HG03280 (cell line): ENCODE measurements around the gene GRIN2C.
"Not testable (repeated sequence)": the region's sequence is repeated elsewhere in the genome, so short reads cannot be mapped to it uniquely, and the experiment has no call there.

Experiments
- ATAC-seq: cut with Tn5 transposase; IDR thresholded peaks from one replicate; pipeline ENCODE4 v1.9.1; 2021; ENCODE audit warnings: mild to moderate bottlenecking, moderate library complexity; ENCODE audit not compliant: unreplicated experiment

GRIN2C gene

DNA sequence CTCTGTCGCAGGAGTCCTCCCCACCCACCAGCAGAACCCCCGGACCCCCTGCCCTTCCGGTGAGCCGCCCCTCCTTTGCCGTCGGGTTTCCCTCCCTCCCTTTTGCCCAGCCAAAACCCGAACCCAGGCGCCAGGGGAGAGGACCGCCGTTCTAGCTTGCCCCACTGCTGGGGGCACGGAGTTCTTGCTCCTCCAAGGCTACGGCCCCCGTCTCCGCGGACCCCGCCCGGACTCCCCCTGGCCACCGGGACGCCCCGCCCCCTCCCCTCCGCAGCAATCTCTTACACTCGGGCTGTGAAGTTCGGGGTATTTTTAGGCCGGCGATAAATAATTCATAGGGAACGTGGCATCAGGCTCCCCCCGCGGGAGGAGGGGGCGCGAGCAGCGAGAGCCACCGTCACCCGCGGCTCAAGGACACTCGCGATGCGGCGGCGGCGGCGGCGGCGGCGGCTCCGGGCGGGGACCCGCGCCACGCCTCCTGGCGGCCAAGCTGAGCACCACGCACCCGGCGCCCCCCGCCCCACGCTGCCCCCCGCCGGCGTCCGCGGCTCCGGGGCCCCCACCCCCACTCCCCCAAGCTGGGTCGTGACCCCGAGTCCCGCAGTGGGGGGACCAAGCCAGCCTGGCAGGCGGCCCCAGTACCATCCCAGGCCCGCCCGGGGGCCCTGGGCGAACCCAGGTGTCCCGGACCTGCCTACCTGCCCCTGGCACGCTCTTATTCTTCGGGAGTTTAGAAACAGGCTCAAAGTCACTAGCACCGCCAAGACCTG, at the start of gene GRIN2C:
Gene GRIN2C (minus strand): TSS at position 427 of the 770 bp plus-strand sequence. CDS start 4,793 bp downstream, outside the sequence.
- ATAC-seq = no peak

DNA sequence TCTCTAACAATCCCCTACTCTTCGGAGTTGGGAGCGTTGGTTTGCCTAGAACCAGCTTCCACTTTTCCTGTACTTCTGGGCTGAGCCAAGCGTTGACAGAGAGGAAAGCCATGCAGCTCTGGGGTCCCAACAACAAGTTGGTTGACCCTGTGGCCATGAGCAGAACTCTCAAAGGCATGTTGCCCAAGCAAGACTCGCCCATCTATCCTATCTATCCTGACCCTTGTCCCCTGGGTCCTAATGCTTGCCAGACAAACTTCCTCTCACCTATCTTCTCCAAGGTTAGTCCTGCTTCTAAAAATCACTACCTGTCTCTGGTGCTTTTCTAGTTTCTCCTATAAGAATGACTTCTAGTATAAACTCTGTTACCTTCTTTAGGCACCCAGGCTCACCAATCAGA, 49.4 kb upstream of the GRIN2C start:
- ATAC-seq = not testable (repeated sequence)

DNA sequence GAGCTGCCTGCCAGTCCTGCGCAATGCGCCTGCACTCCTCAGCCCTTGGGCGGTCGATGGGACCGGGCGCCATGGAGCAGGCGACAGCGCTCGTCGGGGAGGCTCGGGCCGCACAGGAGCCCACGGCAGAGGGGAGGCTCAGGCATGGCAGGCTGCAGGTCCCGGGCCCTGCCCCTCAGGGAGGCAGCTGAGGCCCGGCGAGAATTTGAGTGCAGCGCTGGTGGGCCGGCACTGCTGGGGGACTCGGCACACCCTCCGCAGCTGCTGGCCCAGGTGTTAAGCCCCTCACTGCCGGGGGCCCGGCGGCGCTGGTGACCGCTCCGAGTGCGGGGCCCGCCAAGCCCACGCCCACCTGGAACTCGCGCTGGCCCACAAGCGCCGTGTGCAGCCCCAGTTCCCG, 47.3 kb upstream of the GRIN2C start:
- ATAC-seq = no peak

DNA sequence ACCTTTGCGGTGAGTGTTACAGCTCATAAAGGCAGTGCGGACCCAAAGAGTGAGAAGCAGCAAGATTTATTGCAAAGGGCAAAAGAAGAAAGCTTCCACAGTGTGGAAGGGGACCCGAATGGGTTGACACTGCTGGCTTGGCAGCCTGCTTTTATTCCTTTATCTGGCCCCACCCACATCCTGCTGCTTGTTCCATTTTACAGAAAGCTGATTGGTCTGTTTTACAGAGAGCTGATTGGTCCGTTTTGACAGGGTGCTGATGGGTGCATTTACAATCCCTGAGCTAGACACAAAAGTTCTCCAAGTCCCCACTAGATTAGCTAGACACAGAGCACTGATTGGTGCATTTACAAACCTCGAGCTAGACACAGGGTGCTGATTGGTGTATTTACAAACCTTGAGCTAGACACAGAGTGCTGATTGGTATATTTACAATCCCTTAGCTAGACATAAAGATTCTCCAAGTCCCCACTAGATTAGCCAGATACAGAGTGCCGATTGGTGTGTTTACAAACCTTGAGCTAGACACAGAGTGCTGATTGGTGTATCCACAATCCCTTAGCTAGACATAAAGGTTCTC, 46.6 kb upstream of the GRIN2C start:
- not testable (repeated sequence) for ATAC-seq

DNA sequence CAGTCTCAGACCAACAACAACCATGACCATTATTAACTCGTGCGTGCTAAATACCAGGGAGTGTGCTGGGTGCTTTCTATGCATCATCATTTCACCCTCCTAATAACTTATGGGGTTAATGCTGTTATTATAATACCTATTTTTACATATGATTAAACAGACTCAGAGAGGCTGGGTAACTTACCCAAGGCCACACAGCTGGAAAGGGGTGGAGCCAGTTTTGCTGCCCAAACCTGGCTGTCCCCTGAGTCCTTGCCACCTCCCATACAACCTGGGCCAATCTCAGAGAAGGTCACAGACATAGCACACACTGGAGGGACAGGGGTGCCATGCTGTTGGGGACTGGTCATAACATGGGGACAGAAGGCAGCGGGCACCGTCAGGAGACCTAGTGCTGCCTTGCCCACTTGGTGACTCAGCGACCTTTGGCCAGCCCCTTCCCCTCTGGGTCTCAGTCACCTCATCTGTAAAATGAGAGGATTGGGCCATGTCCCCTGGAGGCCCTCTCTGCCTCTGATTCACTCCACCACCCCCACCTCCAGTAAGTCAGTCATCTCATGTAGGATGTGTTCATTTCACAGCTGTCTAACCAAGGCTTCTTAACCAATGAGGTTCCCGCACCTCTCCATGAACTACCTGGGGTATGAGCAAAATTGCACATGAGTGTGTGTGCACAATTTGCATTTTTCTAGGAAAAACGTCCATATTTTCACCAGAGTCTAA, 45.2 kb upstream of the GRIN2C start:
- ATAC-seq = no peak

DNA sequence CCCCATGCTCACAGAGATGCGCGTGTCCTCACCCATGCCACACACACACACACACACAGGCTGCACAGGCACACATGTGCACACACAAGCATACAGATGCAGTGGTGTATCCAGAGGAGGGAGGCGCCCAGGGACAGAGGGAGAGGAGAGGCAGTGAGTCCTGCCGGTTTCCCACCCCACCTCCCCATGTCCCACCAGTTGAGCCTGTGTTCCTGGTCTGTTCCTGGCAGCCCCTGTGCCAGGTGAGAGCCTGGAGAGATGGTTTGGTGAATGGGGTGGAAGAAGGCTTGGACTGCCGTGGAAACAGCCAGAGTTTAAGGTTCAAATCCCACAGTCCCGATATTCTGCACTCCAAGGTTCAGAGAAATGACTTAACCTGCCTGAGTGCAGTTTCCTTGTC, 44.0 kb upstream of the GRIN2C start:
- no peak for ATAC-seq

DNA sequence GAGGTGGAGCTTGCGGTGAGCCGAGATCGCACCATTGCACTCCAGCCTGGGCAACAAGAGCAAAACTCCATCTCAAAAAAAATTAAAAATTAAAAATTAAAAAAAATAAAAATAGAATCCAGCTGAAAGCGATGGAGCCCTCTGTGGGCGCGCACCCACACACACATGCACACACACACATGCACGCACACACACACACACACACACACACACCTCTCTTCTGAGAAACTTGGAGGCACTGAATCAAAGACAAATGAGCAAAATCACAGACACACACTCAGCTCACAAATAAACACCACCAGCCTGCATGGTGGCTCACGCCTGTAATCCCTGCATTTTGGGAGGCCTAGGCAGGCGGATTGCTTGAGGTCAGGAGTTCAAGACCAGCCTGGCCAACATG, 43.3 kb upstream of the GRIN2C start:
- no peak for ATAC-seq

DNA sequence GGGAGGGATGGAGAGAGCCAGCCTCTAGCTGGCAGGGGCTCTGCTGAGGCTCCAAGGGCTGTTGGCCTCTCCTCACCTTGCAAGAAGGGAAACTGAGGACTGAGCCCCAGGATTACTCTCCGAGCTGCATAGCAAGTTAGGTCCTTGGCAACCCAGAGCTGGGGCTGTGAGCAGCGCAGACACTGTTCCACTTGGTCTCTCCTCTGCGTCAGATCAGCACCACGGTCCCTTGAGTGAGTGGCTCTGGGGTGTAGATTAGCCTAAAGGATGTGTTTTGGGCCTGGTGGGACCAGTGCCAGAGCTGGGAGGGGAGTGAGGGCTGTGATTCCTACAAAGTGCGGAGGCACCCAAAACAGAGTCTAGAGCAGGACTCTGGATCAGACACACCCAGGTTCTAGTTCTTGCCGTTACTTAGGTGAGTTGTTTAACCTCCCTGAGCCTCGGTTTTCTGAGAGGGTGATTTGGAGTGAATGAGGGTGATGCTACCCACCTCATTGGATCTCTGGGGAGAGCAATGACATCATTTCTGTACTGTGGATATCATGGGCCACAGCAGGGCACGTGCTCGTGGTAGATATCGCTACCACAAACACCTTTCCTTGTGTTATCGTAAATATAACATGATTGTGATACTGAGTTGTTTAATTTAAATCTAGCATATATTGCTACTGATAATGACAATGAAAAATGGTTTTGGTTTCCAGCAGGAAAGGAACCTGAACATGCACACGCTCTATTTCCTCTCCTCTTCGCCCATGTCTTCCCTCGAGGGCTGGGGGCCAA, 41.9 kb upstream of the GRIN2C start:
- ATAC-seq = no peak

DNA sequence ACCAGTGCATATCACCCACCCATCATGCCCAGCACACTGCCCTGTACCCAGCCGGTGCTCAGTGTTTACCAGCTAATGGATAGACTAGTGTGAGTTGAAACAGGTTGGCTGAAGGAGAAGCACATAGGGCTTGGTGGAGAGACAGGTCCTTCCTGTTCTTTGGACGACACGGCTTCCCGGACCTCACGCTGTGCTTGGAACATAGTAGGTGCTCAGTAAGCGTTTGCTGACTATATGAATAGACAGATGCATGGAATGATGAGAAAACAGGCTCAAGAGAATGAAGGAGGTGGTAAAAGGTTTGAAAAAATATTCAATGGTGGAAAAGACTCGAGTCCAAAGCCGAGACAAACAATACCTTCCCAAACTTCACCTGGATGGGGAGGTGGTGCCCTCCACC, 40.5 kb upstream of the GRIN2C start:
- no peak for ATAC-seq

DNA sequence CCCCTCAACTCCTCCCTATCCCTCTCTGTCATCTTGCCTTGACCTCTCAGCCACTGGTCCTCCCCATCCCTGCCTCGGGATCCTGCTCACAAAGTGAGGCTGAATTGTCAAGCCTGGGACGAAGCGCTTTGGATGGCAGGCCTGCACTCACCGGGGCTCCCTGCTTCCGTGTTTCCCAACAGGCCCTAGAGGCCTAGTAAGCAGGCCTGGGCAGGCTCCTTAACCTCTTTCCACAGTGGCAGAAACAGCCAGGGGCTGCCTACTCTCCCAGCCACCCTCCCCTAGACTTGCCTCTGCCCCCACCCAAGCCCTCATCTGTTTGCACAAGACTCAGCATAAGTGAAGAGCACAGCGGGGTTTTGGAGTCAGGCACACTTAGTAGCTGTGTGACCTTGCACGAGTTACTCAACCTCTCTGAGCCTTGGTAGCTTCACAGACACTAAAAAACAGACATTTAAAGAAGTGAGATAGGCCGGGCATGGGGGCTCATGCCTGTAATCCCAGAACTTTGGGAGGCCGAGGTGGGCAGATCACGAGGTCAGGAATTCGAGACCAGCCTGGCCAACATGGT, 38.8 kb upstream of the GRIN2C start:
- no peak for ATAC-seq

DNA sequence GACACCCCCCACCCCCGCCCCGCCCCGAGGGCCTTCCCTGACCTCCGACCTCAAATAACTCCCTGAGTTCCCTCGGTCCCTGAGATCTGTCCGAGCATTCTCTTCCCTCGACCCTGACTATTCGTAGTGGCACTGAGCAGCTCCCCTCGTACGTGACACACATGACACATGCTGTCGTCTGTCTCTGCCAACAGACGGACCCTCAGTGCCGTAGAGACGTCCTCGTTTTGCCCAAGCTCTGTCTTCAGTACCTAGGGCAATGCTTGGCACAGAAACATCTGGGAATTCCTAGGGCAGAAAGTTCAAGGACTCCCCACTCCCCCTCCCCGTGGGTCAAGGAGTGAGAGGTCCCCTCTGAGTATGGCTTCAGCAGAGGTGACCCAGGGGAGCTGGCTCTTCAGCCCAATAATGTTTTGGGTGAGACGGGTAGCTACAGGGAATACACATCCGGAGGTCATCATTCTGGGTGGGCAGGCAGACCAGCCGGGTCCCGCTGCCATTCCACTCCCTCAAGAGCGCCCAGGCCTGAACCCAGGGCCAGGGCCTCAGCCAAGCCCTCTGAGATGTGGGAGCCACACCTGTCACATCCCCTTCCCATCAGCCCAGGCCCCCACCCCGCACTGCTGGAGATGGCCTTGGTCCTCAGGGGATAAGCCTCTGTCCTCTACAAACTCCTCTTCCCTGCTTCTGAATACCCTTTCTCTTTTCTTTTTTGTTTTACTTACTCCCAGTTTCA, 34.4 kb upstream of the GRIN2C start:
- ATAC-seq = no peak

DNA sequence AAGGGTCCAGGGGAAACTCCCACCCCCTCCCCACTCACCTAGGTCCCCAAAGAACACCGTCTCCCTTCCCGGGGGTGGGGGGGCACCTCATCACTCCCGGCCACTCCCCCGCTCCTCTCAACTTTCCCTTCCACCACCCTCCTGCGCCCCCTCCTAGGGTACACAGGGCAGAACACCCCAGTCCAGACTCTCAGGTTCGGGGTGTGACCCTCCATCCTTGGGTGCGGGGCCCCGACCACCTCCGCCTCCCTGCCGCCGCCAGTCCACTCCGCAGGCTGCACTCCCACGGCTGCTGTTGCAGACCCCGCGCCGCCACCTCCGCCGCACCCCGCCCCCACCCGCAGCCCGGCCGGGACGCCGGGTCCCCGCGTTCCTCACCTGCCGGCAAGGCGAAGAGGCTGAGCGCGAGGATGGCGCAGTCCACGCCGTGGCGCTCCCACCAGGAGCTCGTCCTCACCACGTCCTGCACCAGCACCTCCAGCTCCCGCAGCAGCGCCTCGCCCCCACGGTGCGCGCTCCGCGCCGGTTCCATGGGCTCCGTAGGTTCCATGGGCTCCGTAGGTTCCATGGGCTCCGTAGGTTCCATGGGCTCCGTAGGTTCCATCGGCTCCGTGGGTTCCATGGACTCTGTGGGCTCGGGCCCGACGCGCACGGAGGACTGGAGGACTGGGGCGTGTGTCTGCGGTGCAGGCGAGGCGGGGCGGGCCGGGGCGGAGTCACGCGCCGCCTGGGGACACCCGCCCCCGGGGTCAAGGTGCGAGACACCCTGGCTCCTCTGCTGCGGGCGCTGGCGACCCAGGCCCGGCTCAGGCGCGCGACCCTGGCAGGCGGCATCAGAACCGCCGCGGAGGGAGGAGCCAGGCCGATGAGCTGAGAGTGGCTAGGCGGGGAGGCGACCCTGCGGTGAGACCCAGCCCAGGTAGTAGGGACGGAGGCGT, 33.6 kb upstream of the GRIN2C start, which contains the start of gene FADS6:
Gene FADS6 (minus strand): TSS at position 660 of the 938 bp plus-strand sequence. CDS start 38 bp downstream, at position 622.
- no peak for ATAC-seq

DNA sequence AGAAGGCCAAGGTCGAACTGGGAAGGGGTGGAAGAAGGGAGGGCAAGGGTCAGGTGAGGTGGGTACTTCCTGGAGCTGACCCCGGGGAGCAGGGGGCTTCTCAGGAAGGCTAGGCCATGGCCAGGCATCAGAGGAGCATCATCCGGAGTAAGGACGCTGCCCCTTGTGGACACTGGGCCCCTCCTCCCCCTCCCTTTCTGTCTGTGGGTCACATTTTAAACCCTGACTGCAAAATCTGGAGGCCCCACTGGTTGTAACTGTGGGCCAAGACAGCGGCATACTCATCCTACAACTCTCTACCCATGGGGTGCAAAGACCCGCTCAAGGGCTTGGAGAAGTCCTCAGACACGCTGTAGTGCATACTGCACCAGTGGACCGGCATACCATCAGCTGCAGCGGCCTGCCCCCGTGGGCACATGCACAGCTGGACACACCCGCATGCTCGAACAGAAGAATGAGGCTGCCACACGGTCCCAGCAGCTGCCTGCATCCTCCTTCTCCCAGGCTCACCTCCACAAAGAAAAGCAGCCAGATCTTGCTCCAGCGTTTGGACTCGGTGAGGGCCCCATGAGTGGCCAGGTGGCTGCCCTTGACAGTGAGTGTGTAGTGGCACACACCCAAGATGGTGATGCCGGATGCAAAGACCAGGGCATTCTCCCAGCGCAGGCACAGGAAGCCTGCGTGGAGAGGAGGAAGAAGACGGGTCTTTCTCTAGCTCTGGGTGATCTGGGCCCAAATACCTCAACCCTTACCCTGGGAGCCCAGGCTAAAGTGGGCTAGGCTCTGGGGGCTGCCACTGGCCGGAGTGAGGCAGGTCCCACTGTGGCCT, 32.5 kb upstream of the GRIN2C start:
- ATAC-seq = no peak

DNA sequence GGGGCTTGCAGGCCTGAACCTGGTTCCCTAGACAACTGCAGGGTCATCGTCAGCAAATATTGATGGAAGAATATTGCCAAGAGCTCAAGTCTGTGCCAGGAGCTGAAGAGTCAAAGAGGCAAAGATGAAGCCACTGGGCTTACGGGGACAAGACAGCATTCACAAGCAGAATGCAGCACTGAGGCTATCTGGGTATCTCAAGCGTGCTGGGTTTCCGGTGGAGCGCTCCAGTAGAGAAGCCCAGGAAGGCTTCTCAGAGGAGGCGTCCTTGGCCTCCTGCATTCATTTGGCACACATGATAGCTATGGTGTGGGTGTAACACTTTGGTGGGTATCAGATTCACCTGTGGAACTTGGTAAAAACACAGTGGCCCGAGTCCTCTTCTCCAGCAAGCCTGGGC, 30.9 kb upstream of the GRIN2C start:
- ATAC-seq = no peak

DNA sequence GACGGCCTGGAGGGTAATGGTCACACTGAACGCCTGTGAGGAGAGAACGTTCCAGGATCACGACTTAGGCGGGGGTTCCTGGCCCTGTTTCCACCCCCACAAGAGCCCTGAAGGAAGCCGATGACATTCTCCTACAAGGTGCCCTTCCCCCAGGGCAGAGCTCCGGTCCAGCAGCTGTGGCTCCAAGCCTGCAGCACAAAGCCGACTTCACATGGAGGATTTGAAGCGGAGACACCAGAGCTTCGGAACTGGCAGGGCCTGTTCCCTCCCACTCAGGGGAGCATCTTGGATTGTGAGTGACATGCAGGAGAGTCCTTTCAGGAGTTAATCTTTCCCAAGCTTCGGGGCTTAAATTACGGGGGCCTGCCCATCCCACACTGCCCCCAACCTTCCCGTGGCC, 28.8 kb upstream of the GRIN2C start:
- ATAC-seq = no peak

DNA sequence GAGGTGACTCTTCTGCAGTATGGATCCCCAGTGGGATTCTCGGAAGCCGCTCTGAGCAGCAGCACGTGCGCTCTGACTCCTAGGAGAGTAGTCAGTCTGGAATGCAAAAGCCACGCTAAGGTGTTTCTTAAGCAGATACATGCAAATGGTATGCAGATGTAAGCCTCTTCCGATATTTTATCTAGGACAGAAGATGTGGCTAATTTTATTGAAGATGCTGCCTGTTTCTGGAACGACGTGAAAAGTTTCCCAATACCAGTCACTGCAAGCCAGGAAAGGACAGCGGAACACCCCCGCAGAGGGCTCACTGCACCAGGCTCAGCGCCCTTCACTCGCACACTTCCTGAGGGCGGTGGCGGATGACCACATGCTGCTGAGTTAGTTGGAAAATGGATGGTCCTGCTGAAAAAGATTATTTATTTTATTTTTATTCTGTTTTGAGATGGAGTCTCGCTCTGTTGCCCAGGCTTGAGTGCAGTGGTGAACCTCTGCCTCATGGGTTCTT, 23.6 kb upstream of the GRIN2C start:
- no peak for ATAC-seq

DNA sequence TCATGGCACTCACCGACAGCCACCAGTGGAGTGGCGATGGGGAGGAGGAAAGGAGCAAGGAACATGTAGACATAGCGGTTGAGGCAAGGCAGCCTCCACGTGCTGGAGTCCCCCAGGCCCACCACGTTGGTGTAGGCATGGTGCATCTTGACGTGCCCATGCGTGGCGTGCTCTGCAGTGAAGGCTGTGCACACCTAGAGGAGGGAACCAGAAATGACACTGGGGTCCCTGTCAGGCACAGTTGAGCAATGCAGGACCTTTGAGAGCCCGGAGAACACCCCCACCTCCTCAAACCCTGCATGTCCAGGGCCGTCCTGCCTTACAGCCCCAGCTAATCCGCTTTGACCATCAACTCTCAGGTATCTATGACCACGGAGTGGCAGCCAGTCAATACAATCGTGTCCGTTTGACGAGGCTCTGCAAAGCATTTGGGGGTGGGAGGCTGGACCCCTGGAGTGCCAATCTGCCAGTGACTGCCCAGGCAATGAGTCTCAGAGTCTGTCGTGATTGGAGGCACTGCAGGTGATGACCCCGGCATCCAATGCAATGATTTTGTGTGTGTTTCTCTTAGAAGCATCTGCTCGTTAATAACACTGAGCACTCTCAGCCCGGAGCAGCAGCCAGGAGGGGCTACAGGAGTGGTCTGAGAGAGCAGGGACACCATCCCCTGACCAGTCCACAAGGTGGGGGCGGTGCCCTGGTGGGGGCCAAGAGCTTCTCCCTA, 23.0 kb upstream of the GRIN2C start:
- no peak for ATAC-seq
